GM18951 (cell line): Measurements from ENCODE around the gene SLC16A6.
A peak's percentile ranks its signal among the peaks of the same experiment; 100 is the strongest.

Experiments
- POLR2A ChIP-seq: IDR thresholded peaks from 4 replicates; pipeline ENCODE4 v1.6.1; 2011; ENCODE audit warnings: mild to moderate bottlenecking; ENCODE audit not compliant: insufficient read length, insufficient read depth; ENCODE audit errors: extremely low read depth
- in situ Hi-C: fragments of 300-500 bp; cut with MboI; formaldehyde crosslinking; loops from one replicate; pipeline ENCODE4 v1.12.0; 2022; ENCODE audit warnings: low sequenced_read_pairs, mixed read lengths, inconsistent platforms; ENCODE audit not compliant: unreplicated experiment

The SLC16A6 gene

GRCh38 chr17:68304706-68305105, 13.8 kb upstream of the SLC16A6 start:
- in situ Hi-C loops: no loop called here
- no peak for TF ChIP-seq POLR2A

- TF ChIP-seq POLR2A: no peak
- in situ Hi-C loops: no loop called here
These were observed 11.7 kb upstream of the SLC16A6 start for GRCh38 chr17:68302666-68303065.

GRCh38 chr17:68302066-68302564, 11.2 kb upstream of the SLC16A6 start:
- in situ Hi-C loops: no loop called here

GRCh38 chr17:68301438-68301959, 10.6 kb upstream of the SLC16A6 start:
- no peak for TF ChIP-seq POLR2A
- in situ Hi-C loops: no loop called here

More at GRCh38 chr17:68302066-68302564, 11.2 kb upstream of the SLC16A6 start:
- no peak for TF ChIP-seq POLR2A

DNA sequence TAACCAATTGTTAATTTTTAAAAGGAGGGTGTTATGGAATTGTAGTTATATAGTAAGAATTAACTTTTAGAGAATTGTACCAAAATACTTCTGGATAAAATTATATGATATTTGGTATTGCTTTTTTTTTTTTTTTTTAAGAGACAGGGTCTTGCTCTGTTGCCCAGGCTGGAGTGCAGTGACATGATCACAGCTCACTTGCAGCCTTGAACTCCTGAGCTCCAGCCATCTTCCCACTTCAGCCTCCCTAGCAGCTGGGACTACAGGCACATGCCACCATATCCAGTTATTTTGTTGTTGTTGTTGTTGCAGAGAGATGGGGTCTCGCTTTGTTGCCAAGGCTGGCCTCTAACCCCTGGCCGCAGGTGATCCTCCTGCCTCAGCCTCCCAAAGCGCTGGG, 8.9 kb upstream of the SLC16A6 start:
- in situ Hi-C loops: no loop called here
- TF ChIP-seq POLR2A: no peak

GRCh38 chr17:68298601-68299000, 7.7 kb upstream of the SLC16A6 start:
- in situ Hi-C loops: no loop called here
- TF ChIP-seq POLR2A: no peak

DNA sequence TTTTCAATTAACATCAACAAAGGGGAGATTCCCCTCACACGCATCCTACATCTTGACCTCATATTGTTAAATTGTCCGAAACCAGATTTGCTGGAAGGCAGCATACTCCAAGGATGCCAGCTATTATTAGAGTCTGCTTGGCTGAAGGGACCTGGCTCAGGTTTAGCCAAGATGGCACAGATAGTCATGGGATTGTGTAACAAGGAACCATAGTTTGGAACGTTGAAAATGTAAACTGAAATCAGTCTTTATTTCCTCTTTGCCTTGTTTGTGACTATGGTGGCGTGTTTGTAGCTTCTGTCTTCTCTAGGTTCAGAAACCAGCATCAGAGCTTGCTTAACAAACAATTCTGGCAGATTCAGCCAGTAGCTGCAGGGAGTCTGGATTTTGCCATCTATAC, 6.3 kb upstream of the SLC16A6 start:
- in situ Hi-C loops: no loop called here
- no peak for TF ChIP-seq POLR2A

DNA sequence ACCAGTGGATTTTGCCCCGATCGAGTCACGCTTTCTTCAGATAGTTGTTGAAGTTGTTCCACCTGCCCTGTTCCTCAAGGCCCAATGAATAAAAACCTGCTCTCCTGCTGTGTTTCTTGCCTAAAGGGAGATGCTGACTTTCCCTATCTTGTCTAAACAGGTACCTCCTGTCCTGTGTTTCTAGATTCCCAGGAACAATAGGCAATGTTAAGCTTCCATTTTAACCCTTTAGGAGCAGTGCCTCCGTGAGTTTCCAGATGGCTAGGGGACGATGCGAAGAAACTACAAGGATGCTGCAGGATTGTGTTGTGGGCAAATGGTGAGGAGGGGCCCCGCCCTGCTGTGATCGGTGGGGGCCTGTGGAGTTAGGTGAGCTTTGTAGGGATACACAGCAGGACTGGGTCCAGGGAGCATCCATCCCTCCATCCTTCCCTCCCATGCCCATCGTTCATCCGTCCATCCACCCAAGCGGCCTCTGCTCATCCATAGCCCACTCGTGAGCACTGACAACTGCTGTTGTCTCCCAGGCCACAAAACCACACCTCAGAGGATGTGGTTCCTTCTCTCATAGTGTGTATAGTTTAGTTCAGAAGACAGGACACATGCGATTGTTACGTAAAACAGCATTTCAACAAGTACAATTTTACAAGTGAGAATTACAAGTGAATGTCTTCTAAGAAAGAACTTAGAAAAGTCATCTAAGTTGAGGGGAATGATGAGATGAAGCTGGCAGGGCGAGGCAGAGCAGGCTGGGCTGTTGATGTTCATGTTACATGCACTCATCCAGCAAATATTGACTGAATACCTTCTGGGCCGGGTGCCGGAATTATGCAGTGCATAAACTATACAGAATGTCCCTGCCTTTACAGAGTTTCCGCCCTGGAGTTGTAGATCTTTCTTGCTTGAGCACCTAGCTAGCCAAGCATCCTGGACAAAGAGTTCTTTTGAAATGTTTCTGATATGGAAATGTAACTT, 5.6 kb upstream of the SLC16A6 start:
- in situ Hi-C loops: no loop called here
- TF ChIP-seq POLR2A: no peak

DNA sequence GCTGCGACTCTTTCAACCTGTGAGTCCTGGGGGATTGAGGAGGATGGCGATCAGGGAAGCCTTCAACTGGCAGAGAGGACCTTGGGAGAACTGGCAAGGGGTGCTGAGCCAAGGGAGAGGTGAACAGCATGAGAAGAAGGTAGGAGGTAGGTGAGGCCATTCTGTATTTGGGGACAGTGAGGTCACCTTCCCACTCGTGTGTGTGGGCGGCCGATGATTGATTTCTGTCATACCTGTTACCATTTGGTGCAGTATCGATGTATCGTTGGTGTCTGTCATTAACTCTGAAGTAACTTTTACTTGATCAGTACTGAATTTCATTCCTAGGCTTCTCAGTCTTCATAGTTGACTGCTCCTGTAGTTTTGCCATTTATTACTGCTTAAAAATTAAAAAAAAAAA, 4.2 kb upstream of the SLC16A6 start:
- TF ChIP-seq POLR2A: no peak
- in situ Hi-C loops: no loop called here

DNA sequence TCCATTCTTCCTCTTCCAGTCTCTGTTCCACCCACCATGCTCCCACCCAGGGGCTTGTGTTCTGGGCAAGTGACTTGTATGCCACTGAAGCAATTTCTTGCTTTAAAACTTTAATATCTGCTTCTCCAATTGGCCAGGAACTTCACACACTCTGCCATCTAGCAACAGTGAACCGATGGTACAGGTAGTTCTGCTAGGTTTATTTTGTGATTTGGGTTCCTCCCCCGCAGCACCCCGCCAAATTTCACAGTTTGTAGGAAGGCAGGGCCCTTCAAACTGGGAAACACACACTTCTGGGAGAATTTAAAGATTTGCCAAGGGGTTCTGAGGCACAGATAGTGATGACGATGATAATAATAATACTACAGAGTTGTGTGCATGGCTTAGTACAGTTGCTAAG, 3.7 kb upstream of the SLC16A6 start:
- no peak for TF ChIP-seq POLR2A
- in situ Hi-C loops: no loop called here

DNA sequence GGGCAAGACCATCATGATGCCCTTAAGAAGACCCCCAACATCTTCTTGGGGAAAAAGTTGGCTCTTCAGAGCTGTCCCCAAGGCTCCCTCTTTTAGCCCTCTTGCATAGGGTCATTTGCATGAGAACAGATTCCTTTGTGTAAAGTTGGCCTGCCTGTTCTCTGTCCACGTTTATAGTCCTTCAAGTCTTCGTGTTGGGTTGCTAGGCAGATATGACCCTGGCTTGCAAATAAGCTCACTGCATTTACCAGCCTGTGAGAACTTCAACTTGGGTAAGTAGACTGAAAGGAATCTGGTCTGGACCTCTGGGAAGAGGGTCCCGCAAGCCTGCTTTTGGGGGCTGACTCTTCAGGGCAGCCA, 3.2 kb upstream of the SLC16A6 start:
- TF ChIP-seq POLR2A: no peak
- in situ Hi-C loops: no loop called here

DNA sequence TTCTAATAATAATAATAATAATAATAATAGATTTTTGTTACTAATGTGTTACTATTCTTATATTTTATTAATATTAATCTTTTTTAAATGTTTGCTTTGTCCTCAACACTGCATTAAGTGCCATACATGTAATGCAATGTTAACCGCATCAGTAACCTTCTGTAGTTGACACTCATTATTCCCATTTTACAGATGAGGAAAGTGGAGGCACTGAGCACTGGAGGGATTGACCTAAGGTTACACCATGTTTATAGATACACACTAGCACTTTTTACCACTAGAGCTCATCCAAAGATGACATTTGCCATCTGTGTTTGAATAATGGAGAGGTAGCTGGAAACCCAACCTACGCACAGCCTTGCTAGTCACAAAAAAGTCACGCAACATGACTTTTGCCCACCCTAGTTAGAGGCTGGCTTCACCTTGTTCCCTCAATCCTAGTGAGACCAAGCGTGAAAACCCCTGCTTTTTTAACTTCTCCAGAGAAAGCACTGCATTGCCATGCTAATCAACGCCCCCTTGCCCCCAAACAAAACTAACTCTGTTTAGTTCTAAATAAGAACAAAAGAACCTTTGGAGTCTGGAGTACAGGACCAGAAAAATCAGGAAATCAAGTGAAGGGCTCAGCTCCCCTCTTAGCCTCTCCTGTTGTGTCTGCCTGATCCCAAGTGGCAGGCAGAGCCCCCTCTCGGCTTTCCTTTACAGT, 2.7 kb upstream of the SLC16A6 start:
- in situ Hi-C loops: no loop called here
- no peak for TF ChIP-seq POLR2A

GRCh38 chr17:68292689-68293040, 1.7 kb upstream of the SLC16A6 start:
- no peak for TF ChIP-seq POLR2A
- in situ Hi-C loops: no loop called here

GRCh38 chr17:68291836-68292688, 1.1 kb upstream of the SLC16A6 start:
- peak; percentile 91 for TF ChIP-seq POLR2A

More at GRCh38 chr17:68291836-68292688, 1.1 kb upstream of the SLC16A6 start:
- in situ Hi-C loops: no loop called here
